T-helper 17 cell (primary cell): ENCODE results near the gene AGT. TPM values are rescaled to one million over a fixed set of nuclear protein-coding genes. Genes with fewer than 3 reads are reported as not detected.
"Not testable (repeated sequence)": the region's sequence is repeated elsewhere in the genome, so short reads cannot be mapped to it uniquely, and the experiment has no call there.

Experiments used
- ATAC-seq: fragments of 150-1000 bp; cut with Tn5 transposase; 2 replicates; pipeline ENCODE4 v1.10.0; 2021; ENCODE audit warnings: mild to moderate bottlenecking, moderate library complexity
- DNase-seq, 3 donors: peaks; one replicate each; pipeline versions ENCODE4 v3.0.0 to v3.0.0-alpha.2; 2020 to 2021
- H3K9me3 ChIP-seq: one replicate; pipeline ENCODE4 v1.7.0; 2013; ENCODE audit warnings: low read length, mild to moderate bottlenecking; ENCODE audit not compliant: control insufficient read depth, poor library complexity, severe bottlenecking
- H3K27ac Mint-ChIP-seq: one replicate; pipeline ENCODE4 v1.8.0; 2022; ENCODE audit warnings: mild to moderate bottlenecking, moderate library complexity, mixed read lengths
- H3K27me3 Mint-ChIP-seq: one replicate; pipeline ENCODE4 v1.8.0; 2022; ENCODE audit warnings: mixed read lengths
- H3K36me3 Mint-ChIP-seq: one replicate; pipeline ENCODE4 v1.8.0; 2022; ENCODE audit warnings: low read depth, mixed read lengths
- H3K4me1 Mint-ChIP-seq: one replicate; pipeline ENCODE4 v1.8.0; 2022; ENCODE audit warnings: mild to moderate bottlenecking, mixed read lengths
- H3K4me3 Mint-ChIP-seq: one replicate; pipeline ENCODE4 v1.8.0; 2022; ENCODE audit warnings: mild to moderate bottlenecking, moderate library complexity, mixed read lengths
- total RNA-seq, 4 donors: library from RNA in 2 of 4; stranded (reverse) in 2 of 4; gene quantifications; one replicate each; pipeline ENCODE4 v1.2.3 and lab custom pipeline; 2022 to 2026

Gene AGT
- total RNA-seq, 2 donors from 2014 or later, result not detected

DNA sequence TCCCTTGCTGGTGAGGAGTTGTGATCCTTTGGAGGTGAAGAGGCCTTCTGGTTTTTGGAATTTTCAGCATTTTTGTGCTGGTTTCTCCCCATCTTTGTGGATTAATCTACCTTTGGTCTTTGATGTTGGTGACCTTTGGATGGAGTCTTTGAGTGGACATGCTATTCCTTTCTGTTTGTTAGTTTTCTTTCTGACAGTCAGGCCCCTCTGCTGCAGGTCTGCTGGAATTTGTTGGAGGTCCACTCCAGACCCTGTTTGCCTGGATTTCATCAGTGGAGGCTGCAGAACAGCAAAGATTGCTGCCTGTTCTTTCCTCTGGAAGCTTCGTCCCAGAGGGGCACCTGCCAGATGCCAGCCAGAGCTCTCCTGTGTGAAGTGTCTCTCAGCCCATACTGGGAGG is 55.8 kb downstream of the AGT start:
- ATAC-seq, H3K36me3 Mint-ChIP-seq, H3K27me3 Mint-ChIP-seq, H3K4me3 Mint-ChIP-seq, H3K27ac Mint-ChIP-seq, DNase-seq, H3K9me3 ChIP-seq: not testable (repeated sequence)
- H3K4me1 Mint-ChIP-seq, result peaks cover 35% of the 10 kb centered on the region

DNA sequence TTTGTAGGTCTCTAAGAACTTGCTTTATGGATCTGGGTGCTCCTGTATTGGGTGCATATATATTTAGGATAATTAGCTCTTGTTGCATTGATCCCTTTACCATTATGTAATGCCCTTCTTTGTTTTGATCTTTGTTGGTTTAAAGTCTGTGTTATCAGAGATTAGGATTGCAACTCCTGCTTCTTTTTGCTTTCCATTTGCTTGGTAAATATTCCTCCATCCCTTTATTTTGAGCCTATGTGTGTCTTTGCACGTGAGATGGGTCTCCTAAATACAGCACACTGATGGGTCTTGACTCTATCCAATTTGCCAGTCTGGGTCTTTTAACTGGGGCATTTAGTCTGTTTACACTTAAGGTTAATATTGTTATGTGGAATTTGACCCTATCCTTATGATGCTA is 57.2 kb downstream of the AGT start:
- H3K27ac Mint-ChIP-seq, H3K27me3 Mint-ChIP-seq, H3K9me3 ChIP-seq, H3K36me3 Mint-ChIP-seq, DNase-seq, ATAC-seq, H3K4me3 Mint-ChIP-seq: not testable (repeated sequence)
- H3K4me1 Mint-ChIP-seq, result peaks cover 29% of the 10 kb centered on the region

Other genes with a start within 250 kb of the AGT start
- gene COG2, start 71.6 kb downstream of the AGT start, total RNA-seq, result 10 to 100 TPM; 20.6 to 22.7 TPM
- gene CAPN9, start 33.3 kb upstream of the AGT start, total RNA-seq, result not detected
- gene C1orf198, start 154.4 kb upstream of the AGT start, total RNA-seq, result 10 to 100 TPM in 1 of 2 donors, 1 to 10 TPM in 1; 3.7 to 20.6 TPM